Right atrium auricular region (tissue), 2 donors: ENCODE measurements around the gene PCBD2. TPM values are rescaled to one million over a fixed set of nuclear protein-coding genes. Genes with fewer than 3 reads are reported as not detected.
"Not testable (repeated sequence)": the region's sequence is repeated elsewhere in the genome, so short reads cannot be mapped to it uniquely, and the experiment has no call there.

Source experiments
- DNase-seq: peaks from one replicate; pipeline ENCODE4 v3.0.0-alpha.2; 2019; ENCODE audit warnings: low spot score
- H3K27ac ChIP-seq, 2 donors: fragments of 200-600 bp; sonication (generic); 1 replicate in 1 of 2; 2 replicates in 1 of 2; pipeline ENCODE4 v1.5.1; 2016 to 2019
- H3K27me3 ChIP-seq, 2 donors: fragments of 200-600 bp; sonication (generic); one replicate each; pipeline versions ENCODE4 v1.5.1 to v1.6.0; 2017 to 2019
- H3K36me3 ChIP-seq: fragments of 200-600 bp; sonication (generic); one replicate; pipeline ENCODE4 v1.5.1; 2016
- H3K4me1 ChIP-seq, 2 donors: fragments of 200-600 bp; sonication (generic); one replicate each; pipeline versions ENCODE4 v1.5.1 to v1.6.0; 2017 to 2019
- H3K4me3 ChIP-seq, 2 donors: fragments of 200-600 bp; sonication (generic); 1 replicate in 1 of 2; 2 replicates in 1 of 2; pipeline ENCODE4 v1.5.1; 2017 to 2019; ENCODE audit warnings: mild to moderate bottlenecking in 1 of 2, moderate library complexity in 1 of 2
- H3K9me3 ChIP-seq, 2 donors: fragments of 200-600 bp; sonication (generic); one replicate each; pipeline ENCODE4 v1.5.1; 2019
- total RNA-seq, 2 donors: library from RNA; depleted of rRNA; stranded (reverse); fragments of >200 nt; gene quantifications; one replicate each; pipeline ENCODE4 v1.1.0, GENCODE V29; 2016
- TF ChIP-seq, protein P1 (sequence below), 2 donors: fragments of 200-600 bp; sonication (generic); IDR thresholded peaks; one replicate each; pipeline ENCODE4 v1.5.1; 2019; ENCODE audit warnings: antibody characterized with exemption in 2 of 2

Gene PCBD2
- total RNA-seq, 2 donors from 2014 or later = 10.9 to 19.1 TPM

DNA sequence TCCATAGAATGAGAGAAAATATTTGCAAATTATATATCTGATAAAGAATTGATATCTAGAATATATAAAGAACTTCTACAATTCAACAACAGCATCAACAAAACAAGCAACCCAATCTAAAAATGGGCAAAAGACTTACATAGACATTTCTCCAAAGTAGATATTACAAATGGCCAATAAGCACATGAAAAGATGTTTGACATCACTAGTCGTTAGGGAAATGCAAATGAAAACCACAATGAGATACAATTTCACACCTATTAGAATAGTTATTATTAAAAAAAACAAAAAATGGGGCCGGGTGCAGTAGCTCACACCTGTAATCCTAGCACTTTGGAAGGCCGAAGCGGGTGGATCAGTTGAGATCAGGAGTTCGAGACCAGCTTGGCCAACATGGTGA is 87.2 kb downstream of the PCBD2 start:
- Histone ChIP-seq H3K36me3 (no peaks in the 10 kb centered on the region), H3K4me1 (no peaks in the 10 kb centered on the region), H3K4me3 (no peak overlapping the region), H3K27me3 (no peaks in the 10 kb centered on the region), H3K9me3 (no peaks in the 10 kb centered on the region), H3K27ac (no peak overlapping the region)
- DNase-seq = no peak
- TF ChIP-seq, protein P1, sequence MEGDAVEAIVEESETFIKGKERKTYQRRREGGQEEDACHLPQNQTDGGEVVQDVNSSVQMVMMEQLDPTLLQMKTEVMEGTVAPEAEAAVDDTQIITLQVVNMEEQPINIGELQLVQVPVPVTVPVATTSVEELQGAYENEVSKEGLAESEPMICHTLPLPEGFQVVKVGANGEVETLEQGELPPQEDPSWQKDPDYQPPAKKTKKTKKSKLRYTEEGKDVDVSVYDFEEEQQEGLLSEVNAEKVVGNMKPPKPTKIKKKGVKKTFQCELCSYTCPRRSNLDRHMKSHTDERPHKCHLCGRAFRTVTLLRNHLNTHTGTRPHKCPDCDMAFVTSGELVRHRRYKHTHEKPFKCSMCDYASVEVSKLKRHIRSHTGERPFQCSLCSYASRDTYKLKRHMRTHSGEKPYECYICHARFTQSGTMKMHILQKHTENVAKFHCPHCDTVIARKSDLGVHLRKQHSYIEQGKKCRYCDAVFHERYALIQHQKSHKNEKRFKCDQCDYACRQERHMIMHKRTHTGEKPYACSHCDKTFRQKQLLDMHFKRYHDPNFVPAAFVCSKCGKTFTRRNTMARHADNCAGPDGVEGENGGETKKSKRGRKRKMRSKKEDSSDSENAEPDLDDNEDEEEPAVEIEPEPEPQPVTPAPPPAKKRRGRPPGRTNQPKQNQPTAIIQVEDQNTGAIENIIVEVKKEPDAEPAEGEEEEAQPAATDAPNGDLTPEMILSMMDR (IDR thresholded peaks at IDR 0.05) = no peak

DNA sequence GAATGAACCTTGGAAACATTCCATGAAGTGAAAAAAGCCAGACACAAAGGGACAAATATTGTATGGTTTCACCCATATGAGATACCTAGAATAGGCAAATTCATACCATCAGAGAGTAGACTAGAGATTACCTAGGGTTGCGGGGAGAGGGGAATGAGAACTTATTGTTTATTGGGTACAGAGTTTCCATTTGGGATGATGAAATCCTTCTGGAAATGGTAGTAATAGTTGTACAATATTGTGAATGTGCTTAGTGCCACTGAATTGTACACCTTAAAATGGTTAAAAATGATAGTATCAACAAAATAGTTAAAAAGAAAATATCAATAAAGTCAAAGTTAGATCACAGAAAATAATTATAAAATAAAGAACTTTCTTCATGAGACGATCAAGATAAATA is 88.2 kb downstream of the PCBD2 start:
- Histone ChIP-seq H3K27ac (no peak overlapping the region), H3K9me3 (no peaks in the 10 kb centered on the region), H3K36me3 (no peaks in the 10 kb centered on the region), H3K4me1 (no peaks in the 10 kb centered on the region), H3K4me3 (no peak overlapping the region), H3K27me3 (no peaks in the 10 kb centered on the region)
- TF ChIP-seq, protein P1 (IDR thresholded peaks at IDR 0.05) = no peak
- DNase-seq = no peak

DNA sequence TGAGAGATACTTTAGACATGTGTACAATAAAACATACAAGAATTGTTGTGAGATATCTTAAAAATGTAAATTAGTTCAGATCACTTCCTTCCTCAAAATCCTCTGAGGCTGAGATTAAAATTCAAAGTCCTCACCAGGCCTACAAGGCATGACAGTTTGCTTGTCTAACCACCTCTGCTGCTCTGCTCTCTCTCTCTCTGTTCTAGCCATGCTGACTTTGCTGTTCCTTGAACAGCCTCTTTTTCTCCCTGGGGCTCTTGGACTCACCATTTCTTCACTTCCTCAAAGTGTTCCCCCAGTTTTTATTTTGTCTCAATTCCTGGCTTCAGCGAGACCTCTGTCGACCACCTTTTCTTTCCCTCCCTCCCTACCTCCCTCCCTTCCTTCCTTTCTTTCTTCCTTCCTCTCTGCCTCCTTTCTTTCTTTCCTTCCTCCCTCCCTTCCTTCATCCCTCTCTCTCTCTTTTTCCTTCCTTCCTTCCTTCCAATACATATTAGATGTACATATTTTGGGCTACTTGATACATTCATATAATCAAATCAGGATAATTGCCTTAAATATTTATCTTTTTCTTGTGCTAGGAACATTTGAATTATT is 89.7 kb downstream of the PCBD2 start:
- TF ChIP-seq, protein P1 (IDR thresholded peaks at IDR 0.05) = no peak
- no peaks in the 10 kb centered on the region for H3K27me3 ChIP-seq
- no peaks in the 10 kb centered on the region for H3K9me3 ChIP-seq
- H3K4me1 ChIP-seq = no peaks in the 10 kb centered on the region
- DNase-seq = no peak
- no peaks in the 10 kb centered on the region for H3K36me3 ChIP-seq
- no peak overlapping the region for H3K4me3 ChIP-seq
- H3K27ac ChIP-seq = no peak overlapping the region

DNA sequence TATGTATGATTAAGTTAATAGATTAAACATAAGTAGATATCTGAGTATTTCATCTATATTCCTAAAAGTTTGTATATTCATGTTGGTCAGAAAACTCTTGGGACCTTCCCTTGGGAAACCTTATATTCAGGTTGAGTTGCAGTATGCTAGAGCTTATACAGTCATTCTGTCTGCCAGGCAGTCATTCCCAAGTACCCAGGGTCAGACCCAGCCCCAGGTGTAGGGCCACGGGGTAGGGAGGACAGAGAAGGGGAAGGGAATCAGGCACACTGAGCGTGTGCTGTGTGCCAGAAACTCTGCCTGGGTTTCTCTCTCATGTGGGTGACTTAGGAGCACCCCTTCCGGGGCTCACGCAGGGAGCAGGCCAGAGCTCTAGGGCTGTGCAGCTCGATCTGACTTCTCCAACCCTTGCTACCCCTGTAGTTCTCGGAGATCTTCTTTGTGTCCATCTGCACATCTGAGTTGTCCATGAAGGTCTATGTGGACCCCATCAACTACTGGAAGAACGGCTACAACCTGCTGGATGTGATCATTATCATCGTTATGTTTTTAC is 91.0 kb downstream of the PCBD2 start:
- H3K9me3 ChIP-seq = no peaks in the 10 kb centered on the region
- no peak overlapping the region for H3K4me3 ChIP-seq
- no peaks in the 10 kb centered on the region for H3K4me1 ChIP-seq
- no peak overlapping the region for H3K27ac ChIP-seq
- no peak for DNase-seq
- TF ChIP-seq, protein P1 (IDR thresholded peaks at IDR 0.05) = no peak
- H3K27me3 ChIP-seq = no peaks in the 10 kb centered on the region
- no peaks in the 10 kb centered on the region for H3K36me3 ChIP-seq

DNA sequence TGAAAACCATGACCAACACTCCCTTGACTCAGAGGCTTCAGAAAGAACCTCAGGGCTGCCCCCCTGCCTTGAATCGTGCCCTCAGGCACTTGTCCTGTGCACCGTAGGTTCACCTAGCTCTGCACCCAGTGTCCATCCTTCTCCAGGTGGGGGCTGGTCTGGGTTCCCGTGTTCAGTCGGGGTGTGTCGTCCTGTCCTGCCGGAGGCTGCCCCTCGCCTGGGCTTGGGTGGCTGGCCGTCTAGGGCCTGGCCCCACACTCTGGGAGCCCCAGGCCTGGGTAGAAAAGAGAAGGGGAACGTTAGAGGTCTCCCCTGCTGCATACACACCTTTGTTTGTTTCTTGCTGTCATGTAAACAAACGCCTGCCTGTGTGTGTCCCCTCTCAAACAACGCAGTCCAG is 92.1 kb downstream of the PCBD2 start:
- Histone ChIP-seq H3K36me3 (no peaks in the 10 kb centered on the region), H3K27ac (no peak overlapping the region), H3K9me3 (no peaks in the 10 kb centered on the region), H3K4me3 (no peak overlapping the region), H3K27me3 (no peaks in the 10 kb centered on the region), H3K4me1 (no peaks in the 10 kb centered on the region)
- no peak for DNase-seq
- TF ChIP-seq, protein P1 (IDR thresholded peaks at IDR 0.05) = no peak

DNA sequence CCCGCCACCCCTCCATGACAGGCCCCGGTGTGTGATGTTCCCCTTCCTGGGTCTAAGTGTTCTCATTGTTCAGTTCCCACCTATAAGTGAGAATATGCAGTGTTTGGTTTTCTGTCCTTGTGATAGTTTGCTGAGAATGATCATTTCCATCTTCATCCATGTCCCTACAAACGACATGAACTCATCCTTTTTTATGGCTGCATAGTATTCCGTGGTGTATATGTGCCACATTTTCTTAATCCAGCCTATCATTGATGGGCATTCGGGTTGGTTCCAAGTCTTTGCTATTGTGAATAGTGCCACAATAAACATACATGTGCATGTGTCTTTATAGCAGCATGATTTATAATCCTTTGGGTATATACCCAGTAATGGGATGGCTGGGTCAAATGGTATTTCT is 93.1 kb downstream of the PCBD2 start:
- H3K4me1 ChIP-seq, H3K27me3 ChIP-seq, DNase-seq, H3K4me3 ChIP-seq, H3K36me3 ChIP-seq, H3K27ac ChIP-seq, H3K9me3 ChIP-seq: not testable (repeated sequence)
